Chondrocyte (in vitro differentiated cells): ENCODE measurements around the gene NKD2. TPM values are rescaled to one million over a fixed set of nuclear protein-coding genes. Genes with fewer than 3 reads are reported as not detected.

Experiments used
- DNase-seq: peaks from one replicate; pipeline ENCODE4 v3.0.0; 2021; ENCODE audit warnings: mixed read lengths, low spot score
- H3K27ac Mint-ChIP-seq: one replicate; pipeline ENCODE4 v1.8.0; 2021; ENCODE audit warnings: mild to moderate bottlenecking, moderate library complexity, mixed read lengths; ENCODE audit not compliant: unreplicated experiment
- H3K27me3 Mint-ChIP-seq: 2 replicates; pipeline ENCODE4 v1.8.0; 2021; ENCODE audit warnings: low read depth, mixed read lengths
- H3K36me3 Mint-ChIP-seq: 2 replicates; pipeline ENCODE4 v1.8.0; 2021; ENCODE audit warnings: low read depth, mixed read lengths
- H3K4me1 Mint-ChIP-seq: 2 replicates; pipeline ENCODE4 v1.8.0; 2021; ENCODE audit warnings: low read depth, mild to moderate bottlenecking, mixed read lengths
- H3K4me3 Mint-ChIP-seq: one replicate; pipeline ENCODE4 v1.8.0; 2021; ENCODE audit warnings: mild to moderate bottlenecking, moderate library complexity, mixed read lengths; ENCODE audit not compliant: unreplicated experiment
- H3K9me3 Mint-ChIP-seq: 2 replicates; pipeline ENCODE4 v1.8.0; 2021; ENCODE audit warnings: low read depth, mixed read lengths
- CTCF ChIP-seq: fragments of 200-600 bp; sonication (generic); IDR thresholded peaks from 2 replicates; pipeline ENCODE4 v1.5.0; 2021; ENCODE audit warnings: antibody characterized with exemption, mild to moderate bottlenecking, moderate library complexity
- total RNA-seq: library from RNA; stranded (reverse); gene quantifications from 3 replicates; pipeline ENCODE4 v1.2.1, GENCODE V29; 2021

The NKD2 gene
- total RNA-seq, 1 donor from 2014 or later: not detected

GRCh38 chr5:1078206-1078605 lies 69.6 kb downstream of the NKD2 start:
- Mint-ChIP-seq H3K9me3 (no peaks in the 10 kb centered on the region), H3K27ac (no peak overlapping the region), H3K4me3 (no peak overlapping the region), H3K36me3 (peaks cover 5% of the 10 kb centered on the region), H3K27me3 (peaks cover 7% of the 10 kb centered on the region), H3K4me1 (no peaks in the 10 kb centered on the region)
- TF ChIP-seq CTCF: no peak
- DNase-seq: no peak

GRCh38 chr5:1078851-1079250 lies 70.2 kb downstream of the NKD2 start:
- Mint-ChIP-seq H3K4me3 (no peak overlapping the region), H3K27ac (no peak overlapping the region), H3K4me1 (no peaks in the 10 kb centered on the region), H3K36me3 (peaks cover 4% of the 10 kb centered on the region), H3K9me3 (no peaks in the 10 kb centered on the region), H3K27me3 (peaks cover 7% of the 10 kb centered on the region)
- no peak for DNase-seq
- no peak for TF ChIP-seq CTCF

GRCh38 chr5:1079486-1079885 lies 70.9 kb downstream of the NKD2 start:
- no peak overlapping the region for H3K27ac Mint-ChIP-seq
- H3K9me3 Mint-ChIP-seq: no peaks in the 10 kb centered on the region
- peaks cover 7% of the 10 kb centered on the region for H3K27me3 Mint-ChIP-seq
- no peak for DNase-seq
- H3K4me3 Mint-ChIP-seq: no peak overlapping the region
- TF ChIP-seq CTCF: no peak
- peaks cover 4% of the 10 kb centered on the region for H3K36me3 Mint-ChIP-seq
- H3K4me1 Mint-ChIP-seq: no peaks in the 10 kb centered on the region

GRCh38 chr5:1079961-1080360 lies 71.4 kb downstream of the NKD2 start:
- Mint-ChIP-seq H3K27ac (no peak overlapping the region), H3K36me3 (peaks cover 4% of the 10 kb centered on the region), H3K27me3 (peaks cover 7% of the 10 kb centered on the region), H3K4me1 (no peaks in the 10 kb centered on the region), H3K4me3 (no peak overlapping the region), H3K9me3 (no peaks in the 10 kb centered on the region)
- no peak for DNase-seq
- no peak for TF ChIP-seq CTCF

GRCh38 chr5:1080432-1080831 lies 71.8 kb downstream of the NKD2 start:
- H3K27me3 Mint-ChIP-seq: peaks cover 7% of the 10 kb centered on the region
- no peak for TF ChIP-seq CTCF
- no peaks in the 10 kb centered on the region for H3K4me1 Mint-ChIP-seq
- H3K36me3 Mint-ChIP-seq: peaks cover 4% of the 10 kb centered on the region
- H3K4me3 Mint-ChIP-seq: no peak overlapping the region
- H3K9me3 Mint-ChIP-seq: no peaks in the 10 kb centered on the region
- no peak overlapping the region for H3K27ac Mint-ChIP-seq
- no peak for DNase-seq
